ENCODE data around the gene CLCNKB. TPM values are rescaled to one million over a fixed set of nuclear protein-coding genes. Genes with fewer than 3 reads are reported as not detected.

Gene CLCNKB
- total RNA-seq, 1 donor from 2014 or later = 0.30 TPM

DNA sequence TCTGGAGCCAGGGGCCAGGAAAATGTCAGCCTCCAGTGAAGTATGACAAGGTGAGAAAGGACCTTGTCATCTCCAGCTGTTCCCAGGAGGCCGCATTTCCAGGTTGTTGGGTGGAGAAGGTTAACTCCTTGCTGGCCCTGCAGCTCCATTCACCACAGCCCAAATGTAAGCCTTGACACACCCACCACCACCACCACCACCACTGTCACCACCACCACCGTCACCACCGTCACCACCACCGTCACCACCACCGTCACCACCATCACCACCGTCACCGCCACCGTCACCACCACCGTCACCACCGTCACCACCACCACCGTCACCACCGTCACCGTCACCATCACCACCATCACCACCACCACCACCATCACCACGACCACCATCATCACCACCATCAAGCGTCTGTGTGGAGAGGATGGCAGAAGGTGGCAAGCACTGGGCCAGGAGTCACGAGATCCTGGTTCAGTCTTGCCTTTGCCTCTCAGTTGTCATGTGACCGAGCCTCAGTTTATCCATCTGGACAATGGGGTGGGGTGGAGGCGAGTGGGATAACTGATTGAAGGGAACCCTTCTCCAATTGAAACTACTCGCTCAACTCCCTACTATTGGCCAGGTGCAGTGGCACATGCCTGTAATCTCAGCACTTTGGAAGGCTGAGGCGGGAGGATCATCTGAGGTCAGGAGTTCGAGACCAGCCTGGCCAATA is 51.0 kb downstream of the CLCNKB start:
- TF ChIP-seq, protein P1, sequence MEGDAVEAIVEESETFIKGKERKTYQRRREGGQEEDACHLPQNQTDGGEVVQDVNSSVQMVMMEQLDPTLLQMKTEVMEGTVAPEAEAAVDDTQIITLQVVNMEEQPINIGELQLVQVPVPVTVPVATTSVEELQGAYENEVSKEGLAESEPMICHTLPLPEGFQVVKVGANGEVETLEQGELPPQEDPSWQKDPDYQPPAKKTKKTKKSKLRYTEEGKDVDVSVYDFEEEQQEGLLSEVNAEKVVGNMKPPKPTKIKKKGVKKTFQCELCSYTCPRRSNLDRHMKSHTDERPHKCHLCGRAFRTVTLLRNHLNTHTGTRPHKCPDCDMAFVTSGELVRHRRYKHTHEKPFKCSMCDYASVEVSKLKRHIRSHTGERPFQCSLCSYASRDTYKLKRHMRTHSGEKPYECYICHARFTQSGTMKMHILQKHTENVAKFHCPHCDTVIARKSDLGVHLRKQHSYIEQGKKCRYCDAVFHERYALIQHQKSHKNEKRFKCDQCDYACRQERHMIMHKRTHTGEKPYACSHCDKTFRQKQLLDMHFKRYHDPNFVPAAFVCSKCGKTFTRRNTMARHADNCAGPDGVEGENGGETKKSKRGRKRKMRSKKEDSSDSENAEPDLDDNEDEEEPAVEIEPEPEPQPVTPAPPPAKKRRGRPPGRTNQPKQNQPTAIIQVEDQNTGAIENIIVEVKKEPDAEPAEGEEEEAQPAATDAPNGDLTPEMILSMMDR (conservative IDR thresholded peaks at IDR 0.05) = no peak
- no peaks in the 10 kb centered on the region for H3K36me3 Mint-ChIP-seq (ENCODE audit: low read depth)
- no peak for DNase-seq (ENCODE audit: low read depth, low spot score)

DNA sequence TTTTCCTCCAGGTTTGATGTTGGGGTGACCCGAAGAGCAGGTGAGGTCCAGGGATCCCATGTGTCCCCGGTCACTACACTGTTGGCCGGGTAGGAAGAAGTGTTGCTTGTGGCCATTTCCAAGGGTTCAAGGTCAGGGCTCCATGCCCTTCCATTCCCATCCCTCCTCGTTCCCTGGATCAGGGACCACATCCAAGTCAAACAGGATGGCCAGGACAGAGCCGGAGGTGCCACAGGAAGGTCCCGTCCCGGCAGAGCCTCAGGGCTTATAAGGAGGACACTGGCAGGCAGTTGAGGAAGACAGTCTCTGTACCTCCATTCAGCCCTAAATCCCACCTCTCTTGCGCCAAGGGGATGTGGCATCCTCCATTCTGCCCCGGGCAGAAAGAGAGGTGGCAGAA is 51.9 kb downstream of the CLCNKB start:
- DNase-seq (ENCODE audit: low read depth, low spot score) = no peak
- Mint-ChIP-seq H3K4me1 (peaks cover 7% of the 10 kb centered on the region), H3K27me3 (ENCODE audit: low read depth) (no peaks in the 10 kb centered on the region), H3K4me3 (no peak overlapping the region), H3K36me3 (ENCODE audit: low read depth) (no peaks in the 10 kb centered on the region), H3K9me3 (no peaks in the 10 kb centered on the region), H3K27ac (ENCODE audit: unreplicated experiment) (no peak overlapping the region)
- TF ChIP-seq, protein P1 (conservative IDR thresholded peaks at IDR 0.05) = no peak

More for the DNA sequence above, 51.0 kb downstream of the CLCNKB start:
- Mint-ChIP-seq H3K27ac (ENCODE audit: unreplicated experiment) (no peak overlapping the region), H3K4me3 (no peak overlapping the region), H3K4me1 (peaks cover 7% of the 10 kb centered on the region), H3K27me3 (ENCODE audit: low read depth) (no peaks in the 10 kb centered on the region), H3K9me3 (no peaks in the 10 kb centered on the region)

DNA sequence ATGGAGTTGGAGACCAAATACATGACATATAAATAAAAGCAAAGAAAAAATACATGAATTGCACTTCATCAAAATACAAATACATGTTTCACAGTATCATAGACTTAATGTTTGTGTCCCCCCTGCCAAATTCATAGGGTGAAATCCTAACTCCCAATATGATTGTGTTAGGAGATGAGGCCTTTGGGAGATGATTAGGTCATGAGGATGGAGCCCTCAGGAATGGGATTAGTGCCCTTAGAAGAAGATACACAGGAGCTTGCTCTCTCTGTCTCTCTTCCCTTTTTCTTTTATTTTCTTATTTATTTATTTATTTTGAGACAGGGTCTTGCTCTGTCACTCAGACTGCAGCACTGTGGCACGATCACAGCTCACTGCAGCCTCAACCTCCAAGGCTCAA is 55.8 kb downstream of the CLCNKB start:
- Mint-ChIP-seq H3K36me3 (ENCODE audit: low read depth) (no peaks in the 10 kb centered on the region), H3K4me1 (no peaks in the 10 kb centered on the region), H3K9me3 (no peaks in the 10 kb centered on the region), H3K27ac (ENCODE audit: unreplicated experiment) (no peak overlapping the region), H3K4me3 (no peak overlapping the region), H3K27me3 (ENCODE audit: low read depth) (peaks cover 5% of the 10 kb centered on the region)
- TF ChIP-seq, protein P1 (conservative IDR thresholded peaks at IDR 0.05) = no peak
- DNase-seq (ENCODE audit: low read depth, low spot score) = no peak

DNA sequence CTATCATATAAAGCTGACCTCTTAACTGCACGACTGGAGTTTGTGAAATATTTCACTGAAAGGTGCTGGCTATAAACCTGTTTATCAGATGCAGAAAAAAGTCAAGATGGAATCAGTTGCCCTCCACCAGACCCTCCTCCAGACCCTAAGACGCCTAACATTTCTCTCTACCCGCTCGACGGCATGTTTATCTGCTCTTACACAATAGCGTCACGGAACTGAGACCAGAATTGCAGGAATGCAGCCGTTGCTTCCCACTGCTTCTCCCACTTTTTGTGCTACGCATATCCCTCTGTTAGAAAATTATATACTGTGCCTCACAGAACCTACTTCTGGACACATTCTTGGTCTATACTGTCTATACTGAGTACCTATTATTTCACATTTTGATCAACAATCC is 58.0 kb downstream of the CLCNKB start:
- no peaks in the 10 kb centered on the region for H3K4me1 Mint-ChIP-seq
- no peak for DNase-seq (ENCODE audit: low read depth, low spot score)
- no peaks in the 10 kb centered on the region for H3K36me3 Mint-ChIP-seq (ENCODE audit: low read depth)
- TF ChIP-seq, protein P1 (conservative IDR thresholded peaks at IDR 0.05) = no peak
- H3K4me3 Mint-ChIP-seq = no peak overlapping the region
- H3K9me3 Mint-ChIP-seq = no peaks in the 10 kb centered on the region
- peaks cover 8% of the 10 kb centered on the region for H3K27me3 Mint-ChIP-seq (ENCODE audit: low read depth)
- H3K27ac Mint-ChIP-seq (ENCODE audit: unreplicated experiment) = no peak overlapping the region

Other genes with a start within 250 kb of the CLCNKB start
- 2.7 and 3.3 TPM in 2 replicates for gene UQCRHL, start 236.1 kb upstream of the CLCNKB start, total RNA-seq
- gene SPEN, start 196.1 kb upstream of the CLCNKB start, total RNA-seq = 66.5 and 69.4 TPM in 2 replicates
- gene ZBTB17, start 67.7 kb upstream of the CLCNKB start, total RNA-seq = 46.1 and 51.5 TPM in 2 replicates
- gene SRARP, start 39.5 kb upstream of the CLCNKB start, total RNA-seq = not detected in 2 replicates
- not detected in 2 replicates for gene HSPB7, start 25.7 kb upstream of the CLCNKB start, total RNA-seq
- not detected in 2 replicates for gene CLCNKA, start 21.7 kb upstream of the CLCNKB start, total RNA-seq
- 0.48 and 0.68 TPM in 2 replicates for gene FAM131C, start 29.9 kb downstream of the CLCNKB start, total RNA-seq
- gene EPHA2, start 112.3 kb downstream of the CLCNKB start, total RNA-seq = 21.7 and 25.0 TPM in 2 replicates
- 7.7 and 9.0 TPM in 2 replicates for gene ARHGEF19, start 168.9 kb downstream of the CLCNKB start, total RNA-seq
- 11.4 and 11.8 TPM in 2 replicates for gene CPLANE2, start 193.4 kb downstream of the CLCNKB start, total RNA-seq